Panc1 (cell line): ENCODE measurements around the gene SLC4A2. TPM values are rescaled to one million over a fixed set of nuclear protein-coding genes. Genes with fewer than 3 reads are reported as not detected.

Source experiments
- total RNA-seq: library from RNA; stranded (reverse); gene quantifications from one replicate; pipeline ENCODE4 v1.2.1, GENCODE V29; 2021; ENCODE audit not compliant: unreplicated experiment

Gene SLC4A2
- total RNA-seq, 1 experiment from 2014 or later, result 580 TPM

Other genes with a start within 250 kb of the SLC4A2 start
- gene AOC1, start 207.1 kb upstream of the SLC4A2 start, total RNA-seq, result 0.15 TPM
- 1.8 TPM for gene KCNH2, start 81.3 kb upstream of the SLC4A2 start, total RNA-seq
- gene NOS3, start 68.6 kb upstream of the SLC4A2 start, total RNA-seq, result 3.1 TPM
- gene ATG9B, start 35.1 kb upstream of the SLC4A2 start, total RNA-seq, result 0.98 TPM
- 49.8 TPM for gene ABCB8, start 31.1 kb upstream of the SLC4A2 start, total RNA-seq
- 1.3 TPM for gene ASIC3, start 11.1 kb upstream of the SLC4A2 start, total RNA-seq
- 25.6 TPM for gene CDK5, start 1.7 kb upstream of the SLC4A2 start, total RNA-seq
- gene FASTK, start 21.2 kb downstream of the SLC4A2 start, total RNA-seq, result 95.0 TPM
- 112 TPM for gene TMUB1, start 23.9 kb downstream of the SLC4A2 start, total RNA-seq
- gene AGAP3, start 26.9 kb downstream of the SLC4A2 start, total RNA-seq, result 103 TPM
- gene GBX1, start 108.1 kb downstream of the SLC4A2 start, total RNA-seq, result not detected
- gene ASB10, start 127.7 kb downstream of the SLC4A2 start, total RNA-seq, result not detected
- gene H2BK1, start 150.9 kb downstream of the SLC4A2 start, total RNA-seq, result not detected
- gene ABCF2, start 167.6 kb downstream of the SLC4A2 start, total RNA-seq, result 64.4 TPM
- gene CHPF2, start 172.9 kb downstream of the SLC4A2 start, total RNA-seq, result 44.9 TPM
- 27.8 TPM for gene SMARCD3, start 189.1 kb downstream of the SLC4A2 start, total RNA-seq